Sciatic nerve (tissue), 2 donors: ENCODE measurements around the gene ANKRD40CL. TPM values are rescaled to one million over a fixed set of nuclear protein-coding genes. Genes with fewer than 3 reads are reported as not detected.

ENCODE experiments used
- ATAC-seq: fragments of 200-7000 bp; cut with Tn5 transposase; one replicate; pipeline ENCODE4 v1.9.1; 2020; ENCODE audit warnings: mild to moderate bottlenecking, moderate library complexity
- DNase-seq: peaks from one replicate; pipeline ENCODE4 v3.0.0-alpha.2; 2020; ENCODE audit warnings: low spot score
- intact Hi-C: fragments of 100-400 bp; cut with DNase I; formaldehyde crosslinking; loops from one replicate; pipeline ENCODE4 v1.14.2; 2022
- total RNA-seq: library from RNA; stranded (reverse); fragmentation: NEBNext Ultra II Directional; extraction: Animal tissue kit (Norgen Biotek cat#: 25700); gene quantifications from one replicate; pipeline ENCODE4 v1.2.1, GENCODE V29; 2021
- donor health status: DM: no; HTN: no; CAD: no.
- donor health status: DM: no; HTN: no; CAD: no.

The ANKRD40CL gene
- total RNA-seq, 1 donor from 2014 or later = not detected

GRCh38 chr17:50793007-50793406 lies 25.7 kb upstream of the ANKRD40CL start:
- ATAC-seq (no peak), DNase-seq (no peak)
- intact Hi-C loops = no loop called here

GRCh38 chr17:50792132-50792531 lies 24.8 kb upstream of the ANKRD40CL start:
- DNase-seq (no peak), ATAC-seq (no peak)
- intact Hi-C loops = no loop called here

- intact Hi-C loops = no loop called here
- no peak for ATAC-seq
- no peak for DNase-seq
Observed at GRCh38 chr17:50790618-50791017, 23.3 kb upstream of the ANKRD40CL start.

- no peak for ATAC-seq
- intact Hi-C loops = loop anchor here (10.0 kb wide), 1 partner anchor 168 kb away; no protein-coding TSS in a partner anchor
Observed at GRCh38 chr17:50787106-50787505, 19.8 kb upstream of the ANKRD40CL start.

GRCh38 chr17:50785946-50786570 lies 18.7 kb upstream of the ANKRD40CL start:
- intact Hi-C loops = loop anchor here (10.0 kb wide), 1 partner anchor 169 kb away; no protein-coding TSS in a partner anchor
- ATAC-seq (peak; percentile 23), DNase-seq (no peak)

More at GRCh38 chr17:50787106-50787505, 19.8 kb upstream of the ANKRD40CL start:
- DNase-seq = no peak

- no peak for ATAC-seq
- no peak for DNase-seq
Observed at GRCh38 chr17:50785126-50785525, 17.8 kb upstream of the ANKRD40CL start.

GRCh38 chr17:50783905-50784304 lies 16.6 kb upstream of the ANKRD40CL start:
- intact Hi-C loops = loop anchor here (2.0 to 10.0 kb wide), 2 partner anchors 57 to 171 kb away; no protein-coding TSS in a partner anchor
- no peak for ATAC-seq
- DNase-seq = no peak

More at GRCh38 chr17:50785126-50785525, 17.8 kb upstream of the ANKRD40CL start:
- intact Hi-C loops = loop anchor here (10.0 kb wide), 1 partner anchor 170 kb away; no protein-coding TSS in a partner anchor

- ATAC-seq = peak; percentile 91
- intact Hi-C loops = loop anchor here (2.0 to 10.0 kb wide), 2 partner anchors 58 to 172 kb away; no protein-coding TSS in a partner anchor
- peak; percentile 91 for DNase-seq
Observed at GRCh38 chr17:50783193-50783660, 15.9 kb upstream of the ANKRD40CL start.

GRCh38 chr17:50781167-50781566 lies 13.8 kb upstream of the ANKRD40CL start:
- no peak for DNase-seq
- intact Hi-C loops = loop anchor here (10.0 kb wide), 1 partner anchor 174 kb away; no protein-coding TSS in a partner anchor
- no peak for ATAC-seq

- DNase-seq = no peak
- ATAC-seq = no peak
- intact Hi-C loops = loop anchor here (10.0 kb wide), 1 partner anchor 175 kb away; no protein-coding TSS in a partner anchor
Observed at GRCh38 chr17:50779747-50780353, 12.5 kb upstream of the ANKRD40CL start.

GRCh38 chr17:50778988-50779387 lies 11.7 kb upstream of the ANKRD40CL start:
- ATAC-seq (no peak), DNase-seq (no peak)
- intact Hi-C loops = no loop called here

- no peak for ATAC-seq
- no peak for DNase-seq
- intact Hi-C loops = no loop called here
Observed at GRCh38 chr17:50778471-50778870, 11.2 kb upstream of the ANKRD40CL start.

GRCh38 chr17:50775926-50776325 lies 8.6 kb upstream of the ANKRD40CL start:
- DNase-seq = peak; percentile 2
- ATAC-seq = no peak
- intact Hi-C loops = no loop called here

GRCh38 chr17:50774225-50774803 lies 7.0 kb upstream of the ANKRD40CL start:
- ATAC-seq = no peak
- intact Hi-C loops = no loop called here
- DNase-seq = no peak

- intact Hi-C loops = no loop called here
- ATAC-seq (no peak), DNase-seq (no peak)
Observed at GRCh38 chr17:50771991-50772785, 4.9 kb upstream of the ANKRD40CL start.

GRCh38 chr17:50770346-50770745 lies 3.0 kb upstream of the ANKRD40CL start:
- DNase-seq (no peak), ATAC-seq (no peak)
- intact Hi-C loops = no loop called here

GRCh38 chr17:50769884-50770283 lies 2.6 kb upstream of the ANKRD40CL start:
- DNase-seq = no peak
- no peak for ATAC-seq

GRCh38 chr17:50768346-50768761 lies 1.0 kb upstream of the ANKRD40CL start:
- intact Hi-C loops = no loop called here
- DNase-seq (no peak), ATAC-seq (no peak)

More at GRCh38 chr17:50769884-50770283, 2.6 kb upstream of the ANKRD40CL start:
- intact Hi-C loops = no loop called here

- intact Hi-C loops = no loop called here
- DNase-seq = no peak
- no peak for ATAC-seq
Observed at GRCh38 chr17:50767030-50767429, 288 bp downstream of the ANKRD40CL start.
